Fibroblast of skin of scalp (primary cell): ENCODE results near the gene UBE2A. TPM values are rescaled to one million over a fixed set of nuclear protein-coding genes. Genes with fewer than 3 reads are reported as not detected.

Experiments used
- DNase-seq: peaks from one replicate; pipeline ENCODE4 v3.0.0-alpha.2; 2013
- polyA plus RNA-seq, 2 experiments: library from polyadenylated mRNA; unstranded; fragments of 120-200 nt; gene quantifications; one replicate each; pipeline ENCODE4 v1.2.1, GENCODE V29; 2013; ENCODE audit not compliant: insufficient read length in 2 of 2

UBE2A gene
- polyA plus RNA-seq (2013, experiment 1 of 2; ENCODE audit: insufficient read length) = 92.3 TPM
- polyA plus RNA-seq (2013, experiment 2 of 2; ENCODE audit: insufficient read length) = 99.1 TPM

DNA sequence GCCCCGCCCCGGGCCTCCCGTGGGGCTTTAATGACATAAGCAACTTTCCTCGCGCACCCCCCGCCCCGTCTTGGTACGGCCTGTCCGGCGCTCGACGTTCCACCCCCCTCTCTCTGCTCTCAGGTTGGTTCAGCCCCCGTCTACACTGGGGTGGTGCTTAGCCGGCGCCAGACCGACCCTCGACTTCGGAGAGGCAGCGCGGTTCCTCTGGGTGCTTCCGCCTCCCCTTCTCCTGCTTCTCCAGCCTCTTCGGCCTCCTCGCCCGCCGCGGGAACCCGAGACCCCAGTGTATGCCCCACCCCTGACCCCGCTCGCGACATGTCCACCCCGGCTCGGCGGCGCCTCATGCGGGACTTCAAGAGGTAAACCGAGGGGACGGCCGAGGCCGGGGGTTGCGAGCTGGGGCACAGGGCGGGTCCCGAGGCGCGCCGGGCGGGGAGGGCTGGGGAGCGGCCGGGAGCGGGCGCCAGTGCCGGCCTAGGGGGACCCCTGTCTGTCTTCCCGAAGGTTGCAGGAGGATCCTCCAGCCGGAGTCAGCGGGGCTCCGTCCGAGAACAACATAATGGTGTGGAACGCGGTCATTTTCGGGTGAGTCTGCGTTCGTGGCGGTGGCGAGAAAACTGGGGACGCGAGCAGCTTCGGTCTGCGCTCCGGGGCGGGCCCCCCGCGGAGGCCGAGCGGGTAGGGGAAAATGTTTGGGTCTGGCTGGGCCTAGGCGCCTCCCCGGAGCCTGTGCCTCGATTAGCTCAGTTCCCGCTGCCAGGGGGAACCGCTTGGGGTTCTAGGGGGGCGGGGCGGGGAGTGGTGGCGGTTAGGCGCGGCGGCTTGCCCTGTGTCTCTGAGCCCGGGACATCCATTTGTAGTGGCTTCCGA, at the start of gene UBE2A:
Gene UBE2A, plus strand, starts transcription at position 170 of the 873 bp plus-strand sequence. Its CDS starts 149 bp downstream, at position 319.
- DNase-seq = peak; percentile 93

DNA sequence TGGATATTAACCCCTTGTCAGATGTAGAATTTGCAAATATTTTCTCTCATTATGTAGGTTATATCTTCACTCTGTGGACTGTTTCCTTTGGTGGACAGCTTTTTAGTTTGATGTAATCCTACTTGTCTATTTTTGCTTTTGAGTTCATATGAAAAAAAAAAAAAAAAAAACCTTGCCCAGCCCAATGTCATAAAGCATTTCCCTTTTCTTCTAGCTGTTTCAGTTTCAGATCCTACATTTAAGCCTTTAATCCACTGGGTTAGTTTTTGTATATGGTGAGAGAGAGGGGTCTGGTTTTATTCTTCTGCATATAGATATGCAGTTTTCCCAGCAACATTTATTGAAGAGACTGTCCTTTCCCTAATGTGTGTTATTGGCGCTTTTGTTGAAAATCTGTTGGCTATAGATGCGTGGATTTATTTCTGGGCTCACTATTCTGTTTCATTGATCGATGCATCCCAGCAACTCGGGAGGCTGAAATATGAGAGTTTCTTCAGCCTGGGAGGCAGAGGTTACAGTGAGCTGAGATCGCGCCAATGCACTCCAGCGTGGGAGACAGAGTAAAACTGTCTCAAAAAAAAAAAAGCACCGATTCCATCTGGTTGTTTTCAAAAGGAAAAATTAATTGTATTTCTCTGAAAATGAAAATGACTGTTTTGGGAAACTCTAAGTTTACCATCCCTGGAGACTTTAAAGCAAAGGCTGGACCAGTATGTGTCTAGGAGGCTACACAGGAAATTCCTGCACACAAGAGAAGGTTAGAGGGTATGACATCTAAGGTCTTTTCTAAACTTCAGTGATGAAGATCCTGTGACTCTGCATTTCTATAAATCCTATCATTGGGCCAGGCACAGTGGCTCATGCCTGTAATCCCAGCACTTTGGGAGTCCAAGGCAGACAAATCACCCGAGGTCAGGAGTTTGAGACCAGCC, 44.8 kb upstream of the UBE2A start:
- no peak for DNase-seq

DNA sequence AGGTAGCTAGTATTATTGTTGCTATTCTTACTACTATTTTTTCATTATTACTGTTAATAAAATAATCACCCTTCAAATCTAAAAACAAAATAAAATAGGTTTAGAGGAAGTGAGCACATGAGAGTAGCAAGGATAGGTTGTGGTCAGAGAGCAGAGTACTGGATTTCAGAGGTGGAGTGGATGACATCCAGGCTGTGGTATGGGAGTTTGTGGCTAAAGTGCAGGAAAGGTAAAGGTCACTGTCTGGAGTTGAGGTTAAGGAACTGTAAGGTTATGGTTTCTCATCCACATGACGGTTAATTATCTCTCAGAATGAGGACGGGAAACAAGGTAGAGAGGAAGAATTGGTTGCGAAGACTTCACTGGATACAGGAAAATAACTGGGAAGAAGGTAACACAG, 36.9 kb upstream of the UBE2A start:
- DNase-seq = no peak

DNA sequence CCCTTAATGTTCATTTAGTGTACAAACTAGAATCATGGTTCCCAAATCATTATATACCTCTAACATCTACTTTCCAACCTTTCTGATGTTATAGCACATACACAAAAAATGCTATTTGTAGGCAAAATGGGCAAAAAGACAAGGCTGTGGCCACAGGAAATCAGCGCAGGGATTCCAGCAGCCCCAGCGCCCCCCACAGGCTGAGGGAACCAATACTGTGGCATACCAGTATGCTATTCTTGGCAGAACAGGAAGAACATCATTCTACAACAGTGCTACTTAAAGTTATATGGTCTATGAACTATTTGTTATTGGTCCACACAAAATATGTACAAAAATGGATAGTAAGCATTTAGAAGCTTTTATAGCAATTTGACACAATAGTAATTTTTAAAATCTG, 34.5 kb upstream of the UBE2A start:
- DNase-seq = no peak

DNA sequence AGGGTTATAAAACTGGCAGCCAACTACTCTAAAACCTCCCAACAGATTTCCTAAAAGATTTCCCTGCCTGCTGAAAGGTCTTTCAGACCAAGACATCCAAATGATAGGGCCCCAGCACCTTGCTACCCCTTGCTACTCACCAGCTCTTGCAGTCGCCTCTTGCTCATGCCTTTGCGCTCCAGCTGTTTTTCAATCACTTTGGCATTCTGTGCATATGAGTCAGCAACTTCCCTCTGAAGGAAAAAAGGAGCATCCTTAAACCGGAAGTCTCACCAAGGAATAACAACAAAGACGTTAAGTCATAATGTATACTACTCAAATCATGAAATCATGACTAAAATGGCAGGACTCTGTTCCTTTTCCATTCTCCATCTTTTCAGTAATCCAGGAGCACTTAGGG, 33.2 kb upstream of the UBE2A start:
- peak; percentile 75 for DNase-seq

DNA sequence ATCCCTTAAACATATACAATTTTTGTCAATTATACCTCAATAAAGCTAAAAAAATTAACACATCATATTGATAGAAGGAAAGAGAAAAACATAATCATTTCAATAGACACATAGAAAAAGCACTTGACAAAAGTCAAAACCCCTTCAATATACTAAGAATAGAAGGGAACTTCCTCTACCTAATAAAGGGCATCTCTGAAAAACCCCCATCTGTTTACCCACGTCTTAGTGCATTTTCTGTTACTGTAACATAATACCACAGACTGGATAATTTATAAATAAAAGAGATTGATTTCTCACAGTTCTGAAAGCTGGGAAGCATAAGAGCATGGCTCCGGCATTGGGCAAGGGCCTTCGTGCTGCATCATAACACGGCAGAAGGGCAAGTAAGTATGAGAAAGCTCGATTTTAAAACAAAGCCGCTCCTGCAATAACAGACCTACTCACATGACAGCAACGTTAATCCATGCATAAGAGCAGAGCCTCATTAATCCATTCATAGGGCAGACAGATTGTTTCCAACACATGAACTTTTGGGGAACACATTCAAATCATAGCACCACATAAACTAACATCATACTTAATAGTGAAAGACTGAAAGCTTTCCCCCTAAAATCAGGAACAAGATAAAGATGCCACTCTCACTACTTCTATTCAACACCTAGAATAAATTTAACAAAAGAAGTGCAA, 24.9 kb upstream of the UBE2A start:
- no peak for DNase-seq

DNA sequence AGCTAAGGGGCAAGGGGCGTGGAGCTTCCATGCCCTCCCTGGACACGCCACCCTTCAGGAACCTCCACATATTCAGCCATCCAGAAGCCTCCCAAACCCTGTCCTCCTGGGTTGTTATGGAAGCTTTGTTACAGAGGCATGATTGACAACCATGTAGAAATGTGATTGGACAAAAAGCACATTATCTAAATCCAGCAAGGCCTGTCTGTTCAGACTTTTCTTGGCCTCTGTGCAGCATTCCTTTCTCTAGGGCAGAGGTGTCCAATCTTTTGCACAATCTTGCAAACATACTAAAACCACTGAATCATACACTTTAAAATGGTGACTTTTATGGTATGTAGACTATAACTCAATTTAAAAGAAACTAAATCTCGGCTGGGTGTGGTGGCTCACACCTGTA, 21.9 kb upstream of the UBE2A start:
- peak; percentile 18 for DNase-seq

DNA sequence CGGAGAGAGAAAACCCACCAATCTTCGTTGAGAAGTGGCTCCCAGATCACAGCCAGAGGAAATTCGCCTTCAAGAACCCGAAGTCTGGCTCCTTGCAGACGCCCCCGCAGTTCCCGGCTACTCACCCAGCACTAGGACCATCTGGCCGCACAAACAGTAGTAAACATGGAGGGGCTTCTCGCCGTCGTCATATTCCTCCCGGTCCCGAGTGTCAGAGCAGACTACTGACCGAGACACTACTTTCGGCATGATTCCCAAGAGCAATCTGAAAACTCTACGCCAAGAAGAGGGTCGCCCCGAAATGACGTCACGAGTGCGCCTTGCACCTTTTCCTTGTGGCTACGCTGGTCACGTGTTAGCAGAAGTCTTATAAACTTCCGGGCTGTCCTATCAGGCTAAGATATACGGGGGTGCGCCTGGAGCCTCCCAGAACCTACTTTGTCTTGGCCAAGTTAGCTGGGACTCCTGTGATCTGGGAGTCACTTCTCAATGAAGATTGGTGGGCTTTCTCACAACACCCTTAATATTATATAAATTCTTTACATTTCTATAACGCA, 9.2 kb upstream of the UBE2A start, which contains the start of gene STEEP1:
Gene STEEP1, minus strand, starts transcription at position 303 of the 557 bp plus-strand sequence. Its CDS starts 54 bp downstream, at position 249.
- peak; percentile 94 for DNase-seq

DNA sequence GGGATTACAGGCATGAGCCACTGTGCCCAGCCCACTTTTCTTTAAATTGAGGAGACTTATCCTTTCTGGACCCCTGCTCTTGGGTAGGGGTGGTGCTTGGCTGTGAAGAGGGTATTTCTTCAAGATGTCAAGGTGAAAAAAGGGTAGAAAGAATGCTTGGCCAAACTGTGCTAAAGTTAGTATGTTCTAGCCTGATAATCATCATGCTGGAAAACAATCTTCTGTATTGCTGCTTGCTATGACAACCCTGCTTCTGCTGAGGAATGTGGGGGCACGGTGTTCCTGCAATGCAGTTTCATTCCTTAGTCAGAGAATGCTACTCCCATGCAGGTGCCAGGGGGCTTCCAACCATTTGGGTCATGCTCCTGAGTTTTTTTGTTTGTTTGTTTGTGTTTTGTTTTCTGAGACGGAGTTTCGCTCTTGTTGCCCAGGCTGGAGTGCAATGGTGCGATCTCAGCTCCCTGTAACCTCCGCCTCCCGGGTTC, 4.0 kb upstream of the UBE2A start:
- no peak for DNase-seq

DNA sequence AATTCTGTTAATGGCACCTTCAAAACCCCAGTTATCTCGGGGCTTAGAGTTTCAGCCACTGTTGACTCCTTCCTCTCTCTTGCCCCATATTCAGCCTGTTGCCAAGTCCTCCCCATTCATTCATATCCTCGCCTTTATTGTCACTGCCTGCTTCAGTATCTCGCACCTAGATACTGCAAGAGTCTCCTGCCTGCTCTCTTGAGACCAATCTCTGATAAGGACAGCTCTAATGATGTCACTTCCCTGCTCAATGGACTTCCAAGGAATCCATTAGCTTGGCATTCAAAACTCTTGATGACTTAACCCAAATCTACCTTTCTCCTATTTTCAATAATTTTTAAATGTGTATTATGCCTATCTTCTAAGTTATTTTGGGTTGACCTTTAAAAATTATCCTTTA, 1.1 kb upstream of the UBE2A start:
- no peak for DNase-seq

DNA sequence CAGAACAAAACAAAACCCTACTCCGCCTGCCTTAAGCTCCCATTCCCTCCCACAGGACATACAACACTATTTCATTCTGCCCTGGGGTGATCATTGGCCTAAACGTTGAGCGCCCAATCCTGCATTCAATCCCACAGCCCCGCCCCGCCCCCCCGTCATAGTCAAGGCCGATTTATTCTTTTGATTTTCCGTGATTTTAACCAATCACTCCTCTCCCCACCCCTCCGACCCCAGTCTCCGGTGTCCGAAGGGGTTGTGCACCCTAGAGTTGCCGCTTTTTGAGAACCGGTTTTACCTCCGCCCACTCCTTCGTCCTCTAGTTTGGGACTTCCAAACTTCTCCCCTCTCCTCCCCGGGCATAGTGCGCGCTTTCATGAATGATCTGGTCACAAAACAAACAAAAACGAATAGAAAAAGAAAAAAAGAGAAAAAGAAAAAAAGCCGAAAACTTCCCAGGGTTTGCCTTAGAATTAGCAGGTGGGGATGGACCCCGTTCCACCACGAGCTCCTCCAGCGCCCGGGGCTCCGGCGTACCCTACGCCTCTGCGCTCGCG, 446 bp upstream of the UBE2A start:
- peak; percentile 23 for DNase-seq

DNA sequence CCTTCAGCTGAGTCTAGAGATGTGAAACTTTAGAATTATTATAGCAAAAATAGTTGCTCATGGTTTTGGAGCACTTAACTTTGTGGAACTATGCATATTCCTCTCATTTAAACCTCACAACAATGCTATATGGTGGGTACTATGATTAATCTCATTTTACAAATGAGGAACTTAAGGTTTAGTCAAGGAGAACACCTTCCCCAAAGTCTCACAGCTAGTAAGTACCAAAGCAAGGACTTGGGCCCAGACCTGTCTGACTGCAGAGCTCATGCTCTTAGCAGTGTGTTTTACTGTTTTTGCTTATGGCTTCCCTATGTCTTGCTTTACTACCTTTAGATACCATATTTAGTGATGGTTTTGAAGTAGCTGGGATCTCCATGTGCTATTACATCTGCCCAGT, 5.1 kb downstream of the UBE2A start:
- DNase-seq = no peak

DNA sequence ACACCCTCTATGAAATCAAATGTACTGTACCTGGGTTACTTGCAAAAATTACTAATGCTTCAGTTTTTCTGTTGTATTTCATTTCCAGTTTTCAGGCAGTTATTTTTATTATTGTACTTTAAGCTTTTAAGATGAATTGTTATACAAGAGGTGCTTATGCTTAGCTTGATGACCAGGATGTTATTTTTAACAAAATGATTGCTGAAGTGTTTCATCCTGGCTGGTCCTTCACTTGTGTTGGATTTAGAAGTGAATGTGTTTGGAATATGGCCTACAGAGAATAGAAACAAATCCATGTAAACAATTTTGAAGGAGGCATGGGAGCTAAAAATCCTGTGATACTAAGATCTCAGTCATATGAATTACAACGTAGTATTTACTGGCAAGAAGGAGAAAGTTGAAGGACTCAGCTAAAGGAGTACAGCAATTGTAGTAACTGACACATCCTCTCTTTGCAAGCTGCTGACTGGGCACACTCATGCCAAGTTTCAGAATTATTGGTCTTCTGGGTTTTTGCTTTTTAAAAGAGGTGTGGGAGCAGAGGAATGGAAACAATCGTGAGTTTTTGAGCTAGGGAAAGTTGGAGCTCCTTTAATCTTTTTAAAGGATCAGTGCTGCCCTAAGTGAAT, 9.2 kb downstream of the UBE2A start:
- no peak for DNase-seq

DNA sequence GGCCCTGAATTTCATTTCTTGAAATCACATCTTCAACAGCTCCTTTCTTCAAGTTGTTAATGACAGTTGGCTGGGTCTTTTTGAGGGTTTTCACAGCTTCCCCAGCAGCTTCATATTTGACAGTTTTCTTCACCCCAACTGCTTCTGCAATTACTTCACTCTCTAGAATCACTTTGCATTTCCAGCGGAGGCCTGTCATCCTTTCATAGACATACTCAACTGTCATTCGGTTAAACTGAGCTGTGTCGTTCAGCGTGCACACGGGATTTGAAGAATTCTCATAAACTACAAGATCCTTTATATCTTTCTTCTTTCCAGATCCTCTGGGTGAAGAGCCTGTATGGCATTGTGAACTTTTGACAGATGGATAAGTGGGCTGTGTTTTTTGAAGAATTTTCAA, 15.4 kb downstream of the UBE2A start:
- DNase-seq = no peak

DNA sequence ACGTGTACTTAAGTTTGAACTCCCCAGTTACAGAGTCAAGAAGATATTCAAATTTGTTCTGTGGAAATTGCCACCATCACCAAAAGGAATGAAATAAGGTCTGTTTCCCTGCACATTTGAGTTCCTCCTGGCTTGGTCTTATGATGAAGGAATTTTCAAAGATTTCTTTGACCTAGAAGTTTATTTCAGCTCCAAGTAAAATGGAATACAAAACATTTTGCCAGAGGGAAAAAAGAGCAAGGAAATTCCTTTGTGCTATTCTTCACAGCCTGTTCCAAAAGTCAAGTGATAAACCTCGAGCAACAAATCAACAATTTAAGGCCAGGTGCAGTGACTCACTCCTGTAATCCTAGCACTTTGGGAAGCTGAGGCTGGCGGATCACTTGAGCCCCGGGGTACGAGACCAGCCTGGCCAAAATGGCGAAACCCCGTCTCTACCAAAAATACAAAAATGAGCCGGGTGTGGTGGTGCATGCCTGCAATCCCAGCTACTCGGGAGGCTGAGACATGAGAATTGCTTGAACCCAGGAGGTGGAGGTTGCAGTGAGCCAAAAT, 28.4 kb downstream of the UBE2A start:
- DNase-seq = no peak

DNA sequence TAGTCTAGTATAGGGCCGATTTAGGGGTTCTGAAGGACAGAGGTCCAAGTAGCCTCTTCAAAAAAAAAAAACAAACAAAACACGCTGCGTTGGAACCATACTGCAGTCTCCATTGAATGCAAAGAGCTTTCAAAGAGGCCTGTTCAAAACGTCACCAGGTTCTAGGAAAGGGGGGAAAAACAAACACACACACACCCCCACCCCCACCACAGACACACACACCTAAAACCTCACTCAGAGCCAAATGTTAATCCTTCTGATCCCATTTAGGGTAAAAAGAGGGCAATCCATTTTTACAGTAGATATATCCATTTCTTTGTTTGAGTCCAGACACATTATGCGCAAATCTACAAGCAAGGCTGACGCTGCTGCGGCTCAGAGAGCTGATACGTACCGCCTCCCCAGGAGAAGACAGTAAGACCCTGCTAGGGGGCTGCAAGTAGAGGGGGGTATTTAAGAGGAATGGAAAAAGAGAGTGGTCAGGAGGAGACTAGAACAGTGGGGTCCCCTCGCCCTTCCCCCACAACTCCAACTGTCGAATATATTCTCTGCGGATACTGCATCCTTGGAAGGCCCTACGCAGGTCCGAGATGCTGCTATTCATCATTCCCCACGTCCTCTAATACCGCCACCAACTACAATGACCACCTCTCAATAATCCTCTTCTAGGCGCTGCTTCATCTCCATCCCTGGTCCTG, 30.6 kb downstream of the UBE2A start:
- no peak for DNase-seq

DNA sequence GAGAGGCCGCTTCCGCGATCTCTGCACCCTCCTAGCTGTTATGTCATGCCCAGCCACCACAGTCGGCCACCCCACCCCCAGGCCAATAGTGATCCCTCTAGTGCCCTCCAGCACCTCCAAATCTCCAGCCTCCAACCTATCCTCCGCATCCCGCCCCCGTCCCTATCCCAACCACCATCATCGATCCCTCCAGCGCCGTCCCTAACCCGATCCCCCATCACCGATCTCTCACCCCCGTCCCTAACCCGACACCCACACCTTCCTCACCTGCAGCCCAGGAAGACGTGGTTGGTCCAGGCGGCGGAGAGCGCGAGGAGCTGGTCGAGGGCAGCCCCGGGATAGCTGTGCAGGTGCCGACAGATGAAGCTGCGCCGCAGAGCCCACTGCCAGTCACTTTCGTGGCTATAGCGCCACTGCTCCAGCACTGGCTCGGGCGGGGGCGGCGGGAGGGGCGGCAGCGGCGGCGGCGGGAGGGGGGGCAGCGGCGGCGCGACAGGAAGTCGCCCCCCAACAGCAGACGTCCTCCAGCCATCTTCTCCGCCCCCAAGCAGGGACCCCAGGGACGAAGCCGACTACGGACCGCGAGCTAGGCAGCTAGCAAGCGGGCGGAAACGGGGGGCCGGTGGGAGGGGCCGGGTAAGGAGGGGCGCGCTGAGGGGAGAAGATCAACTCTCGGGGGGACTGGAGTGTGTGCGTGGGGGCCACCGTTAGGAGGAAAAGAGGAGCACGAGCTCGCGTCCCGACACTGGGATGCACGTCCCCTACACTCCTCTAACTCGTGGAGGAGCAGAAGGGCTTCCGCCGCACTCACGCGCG, 31.3 kb downstream of the UBE2A start:
- DNase-seq = peak; percentile 4

DNA sequence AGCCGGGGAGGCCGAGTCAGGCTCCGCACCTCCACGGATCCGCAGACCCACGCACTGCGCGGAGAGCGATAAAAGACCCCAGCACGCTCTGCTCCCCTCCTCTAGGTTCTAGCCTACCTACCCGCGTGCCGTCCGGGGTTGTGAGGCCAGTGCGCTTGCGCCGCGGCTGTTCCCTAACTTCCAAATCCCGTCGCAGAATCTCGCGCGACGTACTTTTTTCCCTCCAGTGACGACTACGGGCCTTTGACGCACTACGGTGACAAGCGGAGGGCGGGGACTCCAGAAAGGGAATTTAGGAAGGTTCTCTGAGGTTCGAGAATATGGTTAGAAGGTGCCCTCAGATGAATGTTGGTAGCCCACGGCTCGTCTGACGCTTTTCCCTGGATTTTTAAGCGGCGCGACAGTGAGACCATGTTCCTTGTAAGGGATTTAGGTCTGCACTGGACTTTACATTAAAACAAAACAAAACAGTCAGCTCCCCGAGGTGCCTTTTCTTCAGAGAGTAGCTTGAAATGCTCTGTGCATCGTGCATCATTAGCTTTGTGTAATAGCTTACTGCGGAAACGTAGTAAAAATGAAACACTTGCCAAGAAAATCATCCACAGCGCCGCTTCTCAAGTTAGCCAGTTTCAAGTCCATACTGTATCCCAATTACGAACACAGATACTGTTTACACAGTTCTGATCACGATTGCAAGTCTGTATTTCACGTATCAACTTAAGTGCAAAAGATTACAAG, 32.1 kb downstream of the UBE2A start, which contains the start of gene NKRF:
Gene NKRF, minus strand, starts transcription at position 145 of the 738 bp plus-strand sequence.
- DNase-seq = peak; percentile 92
